Bladder microvascular endothelial cell (primary cell): ENCODE results near the gene DYDC2. TPM values are rescaled to one million over a fixed set of nuclear protein-coding genes. Genes with fewer than 3 reads are reported as not detected.

Source experiments
- total RNA-seq: library from RNA; depleted of rRNA; stranded (reverse); fragments of >200 nt; gene quantifications from 2 replicates; pipeline ENCODE4 v1.2.3, GENCODE V29; 2014

DYDC2 gene, protein sequence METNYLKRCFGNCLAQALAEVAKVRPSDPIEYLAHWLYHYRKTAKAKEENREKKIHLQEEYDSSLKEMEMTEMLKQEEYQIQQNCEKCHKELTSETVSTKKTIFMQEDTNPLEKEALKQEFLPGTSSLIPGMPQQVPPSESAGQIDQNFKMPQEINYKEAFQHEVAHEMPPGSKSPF
- not detected in 2 replicates for total RNA-seq

DNA sequence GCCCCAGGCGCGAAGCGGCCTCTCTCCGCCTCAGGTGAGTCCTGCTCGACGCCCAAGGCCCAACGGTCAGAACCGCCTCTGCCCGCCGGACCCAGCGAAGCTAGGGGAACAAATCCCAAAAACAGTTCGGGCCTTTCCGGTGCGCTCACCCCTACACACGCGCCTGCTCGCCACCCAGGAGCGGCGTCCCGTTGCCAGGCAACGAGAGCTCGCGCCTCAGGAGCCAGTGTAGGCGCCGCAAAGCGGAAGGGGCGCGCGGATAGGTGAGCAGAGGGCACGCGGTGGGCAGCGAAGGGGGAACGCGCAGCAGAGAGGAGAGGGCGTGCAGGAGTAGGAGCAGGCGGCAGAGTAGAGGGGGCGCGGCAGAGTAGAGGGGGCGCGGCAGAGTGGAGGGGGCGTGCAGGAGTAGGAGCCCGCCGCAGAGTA is at the start of gene DYDC2, which contains the start of gene DYDC1:
Gene DYDC2 (plus strand): TSS at position 219 of the 426 bp plus-strand sequence. CDS start 5,663 bp downstream, outside the sequence.
Gene DYDC1 (minus strand): TSS at position 193 of the 426 bp plus-strand sequence. CDS start 4,154 bp downstream, outside the sequence.

DNA sequence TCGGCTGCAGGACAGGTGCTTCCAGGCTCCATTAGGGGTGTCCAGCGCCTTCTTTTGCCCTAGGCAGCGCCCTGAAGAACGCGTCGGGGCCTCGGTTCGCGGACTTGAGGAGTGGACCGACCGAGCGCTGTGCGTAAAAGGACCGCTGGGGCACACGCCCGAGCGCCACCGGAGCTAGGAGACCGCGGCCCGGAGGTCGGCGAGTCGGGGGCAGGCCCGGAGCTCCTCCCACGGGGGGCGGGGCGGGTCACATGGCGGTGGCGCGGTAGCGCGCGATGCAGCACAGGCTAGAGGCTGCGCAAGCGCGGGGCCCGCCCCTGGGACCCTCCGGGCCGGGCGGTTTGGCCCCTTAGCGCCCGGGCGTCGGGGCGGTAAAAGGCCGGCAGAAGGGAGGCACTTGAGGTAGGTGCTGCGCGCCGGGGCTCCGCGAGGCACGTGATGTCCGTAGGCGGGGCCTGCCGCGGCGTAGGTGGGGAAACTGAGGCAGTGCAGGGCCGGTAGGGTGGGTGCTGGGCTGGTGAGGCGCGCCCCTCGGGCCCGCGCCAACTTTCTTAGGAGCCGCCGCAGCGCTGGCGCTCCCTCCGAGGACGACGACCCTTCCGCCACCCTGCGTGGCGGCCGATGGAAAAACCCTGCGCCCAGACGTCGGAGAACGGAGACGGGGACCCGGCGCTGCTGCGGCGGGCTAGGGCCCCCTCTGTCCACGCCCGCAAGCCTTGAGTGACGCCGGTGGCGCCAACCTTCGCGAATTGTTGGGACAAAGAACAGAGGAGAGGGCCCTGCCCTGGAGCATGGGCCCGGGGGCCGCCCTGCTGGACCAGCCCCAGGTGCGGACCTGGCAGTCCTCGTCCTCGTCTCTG is 51.9 kb downstream of the DYDC2 start, which contains the start of gene PRXL2A:
Gene PRXL2A (plus strand): TSS at position 310 of the 860 bp plus-strand sequence. CDS start 11,917 bp downstream, outside the sequence.

Other genes with a start within 250 kb of the DYDC2 start
- gene PLAC9, start 224.1 kb upstream of the DYDC2 start, total RNA-seq: 0.19 and 0.32 TPM in 2 replicates
- gene ANXA11, start 151.2 kb upstream of the DYDC2 start, total RNA-seq: 28.6 and 35.9 TPM in 2 replicates
- gene MAT1A, start 67.1 kb upstream of the DYDC2 start, total RNA-seq: not detected in 2 replicates
- gene DYDC1, start within 50 bp of the DYDC2 start, total RNA-seq: not detected in 2 replicates
- 177 and 199 TPM in 2 replicates for gene PRXL2A, start 51.8 kb downstream of the DYDC2 start, total RNA-seq
- 51.3 and 164 TPM in 2 replicates for gene TSPAN14, start 97.5 kb downstream of the DYDC2 start, total RNA-seq
- 0.06 and 0.16 TPM in 2 replicates for gene SH2D4B, start 181.1 kb downstream of the DYDC2 start, total RNA-seq